ENCODE measurements around the gene BRF1. TPM values are rescaled to one million over a fixed set of nuclear protein-coding genes. Genes with fewer than 3 reads are reported as not detected.

The BRF1 gene
- polyA plus RNA-seq, 1 of the 3 experiments (the other 2 are of a cell fraction), result 15.7 TPM

DNA sequence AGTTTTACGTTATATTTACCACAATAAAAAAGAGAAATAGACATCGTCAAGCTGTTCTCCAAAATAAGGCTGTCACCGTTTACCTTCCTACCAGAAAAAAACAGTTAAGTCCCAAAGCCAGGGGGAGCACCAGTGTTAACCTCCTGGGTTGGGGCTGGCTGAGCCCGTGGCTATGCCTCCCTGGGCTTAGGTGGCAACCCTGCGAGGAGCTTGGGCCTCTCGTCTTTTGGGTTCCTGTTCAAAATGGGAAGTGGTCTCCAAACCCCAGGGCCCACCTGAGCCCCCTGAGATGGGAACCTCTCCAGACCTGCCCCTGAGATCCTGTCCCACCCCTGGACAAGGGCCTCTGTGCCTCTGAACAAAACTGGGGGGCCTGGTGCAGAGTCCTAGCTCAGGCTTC lies 36.6 kb upstream of the BRF1 start:
- Histone ChIP-seq H3K9me2 (no peaks in the 10 kb centered on the region), H3K4me3 (ENCODE audit: low read depth in 2 of 2, low read length in 1 of 2) (no peak overlapping the region), H3K4me1 (ENCODE audit: control insufficient read depth in 1 of 2, insufficient read depth in 2 of 2, low read depth in 1 of 2, low read length in 1 of 2) (peaks cover 0 to 48% of the 10 kb centered on the region in 2 experiments; a peak in 1 of 4 replicates), H3K36me3 (replicated peaks in 1 of 2; ENCODE audit: control insufficient read depth in 1 of 2, insufficient read depth in 2 of 2, low read length in 1 of 2) (no peaks in the 10 kb centered on the region), H3K4me2 (no peak overlapping the region), H3K27ac (ENCODE audit: low read depth in 2 of 2, low read length in 1 of 2) (no peak overlapping the region), H3K9me3 (no peaks in the 10 kb centered on the region), H4K20me1 (ENCODE audit: insufficient read depth) (peaks cover 78% of the 10 kb centered on the region), H3K9ac (no peak overlapping the region), H3K27me3 (ENCODE audit: insufficient read depth) (no peaks in the 10 kb centered on the region), H3F3A (replicated peaks; ENCODE audit: insufficient read depth) (no peaks in the 10 kb centered on the region), H2AFZ (ENCODE audit: low read depth) (no peak overlapping the region), H3K79me2 (ENCODE audit: insufficient read depth) (peaks cover 16% of the 10 kb centered on the region)
- TF ChIP-seq, protein P1, sequence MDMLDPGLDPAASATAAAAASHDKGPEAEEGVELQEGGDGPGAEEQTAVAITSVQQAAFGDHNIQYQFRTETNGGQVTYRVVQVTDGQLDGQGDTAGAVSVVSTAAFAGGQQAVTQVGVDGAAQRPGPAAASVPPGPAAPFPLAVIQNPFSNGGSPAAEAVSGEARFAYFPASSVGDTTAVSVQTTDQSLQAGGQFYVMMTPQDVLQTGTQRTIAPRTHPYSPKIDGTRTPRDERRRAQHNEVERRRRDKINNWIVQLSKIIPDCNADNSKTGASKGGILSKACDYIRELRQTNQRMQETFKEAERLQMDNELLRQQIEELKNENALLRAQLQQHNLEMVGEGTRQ (IDR thresholded peaks at IDR 0.05; ENCODE audit: borderline replicate concordance, low read depth, low read length), result no peak
- TF ChIP-seq TCF12 (IDR thresholded peaks at IDR 0.05), result no peak
- no peak for TF ChIP-seq CHD2 (IDR thresholded peaks at IDR 0.05; ENCODE audit: low read length, partially characterized antibody)
- TF ChIP-seq TEAD4 (IDR thresholded peaks at IDR 0.05; ENCODE audit: borderline replicate concordance, insufficient read depth), result no peak
- TF ChIP-seq RCOR1 (IDR thresholded peaks at IDR 0.05; ENCODE audit: low read length), result no peak
- TF ChIP-seq NFIC (IDR thresholded peaks at IDR 0.05; ENCODE audit: borderline replicate concordance), result no peak
- no peak for TF ChIP-seq NRF1 (IDR thresholded peaks at IDR 0.05; ENCODE audit: low read depth, low read length)
- no peak for TF ChIP-seq RXRA (IDR thresholded peaks at IDR 0.05; ENCODE audit: borderline replicate concordance, low read depth)
- no peak for TF ChIP-seq YY1 (IDR thresholded peaks at IDR 0.05; ENCODE audit: low read depth)
- TF ChIP-seq, protein P2, sequence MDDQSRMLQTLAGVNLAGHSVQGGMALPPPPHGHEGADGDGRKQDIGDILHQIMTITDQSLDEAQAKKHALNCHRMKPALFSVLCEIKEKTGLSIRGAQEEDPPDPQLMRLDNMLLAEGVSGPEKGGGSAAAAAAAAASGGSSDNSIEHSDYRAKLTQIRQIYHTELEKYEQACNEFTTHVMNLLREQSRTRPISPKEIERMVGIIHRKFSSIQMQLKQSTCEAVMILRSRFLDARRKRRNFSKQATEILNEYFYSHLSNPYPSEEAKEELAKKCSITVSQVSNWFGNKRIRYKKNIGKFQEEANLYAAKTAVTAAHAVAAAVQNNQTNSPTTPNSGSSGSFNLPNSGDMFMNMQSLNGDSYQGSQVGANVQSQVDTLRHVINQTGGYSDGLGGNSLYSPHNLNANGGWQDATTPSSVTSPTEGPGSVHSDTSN (IDR thresholded peaks at IDR 0.05), result no peak
- TF ChIP-seq, protein P3, sequence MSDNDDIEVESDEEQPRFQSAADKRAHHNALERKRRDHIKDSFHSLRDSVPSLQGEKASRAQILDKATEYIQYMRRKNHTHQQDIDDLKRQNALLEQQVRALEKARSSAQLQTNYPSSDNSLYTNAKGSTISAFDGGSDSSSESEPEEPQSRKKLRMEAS (IDR thresholded peaks at IDR 0.05; ENCODE audit: low read depth), result no peak
- TF ChIP-seq, protein P4, sequence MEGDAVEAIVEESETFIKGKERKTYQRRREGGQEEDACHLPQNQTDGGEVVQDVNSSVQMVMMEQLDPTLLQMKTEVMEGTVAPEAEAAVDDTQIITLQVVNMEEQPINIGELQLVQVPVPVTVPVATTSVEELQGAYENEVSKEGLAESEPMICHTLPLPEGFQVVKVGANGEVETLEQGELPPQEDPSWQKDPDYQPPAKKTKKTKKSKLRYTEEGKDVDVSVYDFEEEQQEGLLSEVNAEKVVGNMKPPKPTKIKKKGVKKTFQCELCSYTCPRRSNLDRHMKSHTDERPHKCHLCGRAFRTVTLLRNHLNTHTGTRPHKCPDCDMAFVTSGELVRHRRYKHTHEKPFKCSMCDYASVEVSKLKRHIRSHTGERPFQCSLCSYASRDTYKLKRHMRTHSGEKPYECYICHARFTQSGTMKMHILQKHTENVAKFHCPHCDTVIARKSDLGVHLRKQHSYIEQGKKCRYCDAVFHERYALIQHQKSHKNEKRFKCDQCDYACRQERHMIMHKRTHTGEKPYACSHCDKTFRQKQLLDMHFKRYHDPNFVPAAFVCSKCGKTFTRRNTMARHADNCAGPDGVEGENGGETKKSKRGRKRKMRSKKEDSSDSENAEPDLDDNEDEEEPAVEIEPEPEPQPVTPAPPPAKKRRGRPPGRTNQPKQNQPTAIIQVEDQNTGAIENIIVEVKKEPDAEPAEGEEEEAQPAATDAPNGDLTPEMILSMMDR (IDR thresholded peaks at IDR 0.05), result no peak
- TF ChIP-seq SIN3A (IDR thresholded peaks at IDR 0.05; ENCODE audit: borderline replicate concordance, low read depth, low read length), result no peak
- TF ChIP-seq RFX5 (IDR thresholded peaks at IDR 0.05; ENCODE audit: low read length), result no peak
- TF ChIP-seq, protein P5, sequence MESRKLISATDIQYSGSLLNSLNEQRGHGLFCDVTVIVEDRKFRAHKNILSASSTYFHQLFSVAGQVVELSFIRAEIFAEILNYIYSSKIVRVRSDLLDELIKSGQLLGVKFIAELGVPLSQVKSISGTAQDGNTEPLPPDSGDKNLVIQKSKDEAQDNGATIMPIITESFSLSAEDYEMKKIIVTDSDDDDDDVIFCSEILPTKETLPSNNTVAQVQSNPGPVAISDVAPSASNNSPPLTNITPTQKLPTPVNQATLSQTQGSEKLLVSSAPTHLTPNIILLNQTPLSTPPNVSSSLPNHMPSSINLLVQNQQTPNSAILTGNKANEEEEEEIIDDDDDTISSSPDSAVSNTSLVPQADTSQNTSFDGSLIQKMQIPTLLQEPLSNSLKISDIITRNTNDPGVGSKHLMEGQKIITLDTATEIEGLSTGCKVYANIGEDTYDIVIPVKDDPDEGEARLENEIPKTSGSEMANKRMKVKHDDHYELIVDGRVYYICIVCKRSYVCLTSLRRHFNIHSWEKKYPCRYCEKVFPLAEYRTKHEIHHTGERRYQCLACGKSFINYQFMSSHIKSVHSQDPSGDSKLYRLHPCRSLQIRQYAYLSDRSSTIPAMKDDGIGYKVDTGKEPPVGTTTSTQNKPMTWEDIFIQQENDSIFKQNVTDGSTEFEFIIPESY (IDR thresholded peaks at IDR 0.05; ENCODE audit: borderline replicate concordance, low read depth), result no peak
- TF ChIP-seq SMC3 (IDR thresholded peaks at IDR 0.05; ENCODE audit: low read depth, low read length), result no peak
- TF ChIP-seq ELF1 (IDR thresholded peaks at IDR 0.05), result no peak
- no peak for TF ChIP-seq FOSL2 (IDR thresholded peaks at IDR 0.05; ENCODE audit: borderline replicate concordance, low read depth)
- no peak for DNase-seq
- ChIA-PET CTCF (interaction anchor here (1.1 kb wide), 1 partner anchor 15 kb away, joined by 3 read pairs; no protein-coding TSS in a partner anchor), POLR2A (no interaction called here)
- WGBS (ENCODE audit: low lambda C conversion rate), result 93% methylated on average over 5 of the region's 6 CpGs

Measured in SK-N-SH (cell line).